T-cell (primary cell): ENCODE measurements around the gene C15orf39. TPM values are rescaled to one million over a fixed set of nuclear protein-coding genes. Genes with fewer than 3 reads are reported as not detected.

Source experiments
- ATAC-seq, 4 experiments: fragments of 200-7000 bp in 3 of 4; fragments of 150-1000 bp in 1 of 4; cut with Tn5 transposase; replicated peaks in 1 of 4; 1 replicate in 3 of 4; 2 replicates in 1 of 4; pipeline ENCODE4 v1.10.0; 2021; ENCODE audit warnings: moderate library complexity in 3 of 4, mild to moderate bottlenecking in 2 of 4, moderate number of reproducible peaks in 1 of 4
- CTCF ChIA-PET, 2 donors: fragments of 300-600 bp; sonication (Branson Sonifier 250); formaldehyde crosslinking; loops; one replicate each; lab custom pipeline; 2022; ENCODE audit warnings: antibody characterized with exemption in 2 of 2; lab: Charles Lee
- POLR2A ChIA-PET, 2 donors: fragments of 300-600 bp; sonication (Branson Sonifier 250); formaldehyde crosslinking; loops; one replicate each; lab custom pipeline; 2022; ENCODE audit warnings: antibody characterized with exemption in 2 of 2; lab: Charles Lee
- DNase-seq, 35 experiments: peaks; one replicate each; pipeline versions ENCODE4 v3.0.0 to v3.0.0-alpha.2; 2013 to 2023
- H3K27ac ChIP-seq: one replicate; pipeline ENCODE4 v1.5.1; 2013; ENCODE audit warnings: low read length
- H3K27me3 ChIP-seq, 2 experiments: replicated peaks in 1 of 2; 1 replicate in 1 of 2; 2 replicates in 1 of 2; pipeline versions ENCODE4 v1.6.1 to v1.7.0; 2013; ENCODE audit warnings: low read length in 1 of 2, mixed read lengths in 1 of 2; ENCODE audit not compliant: control insufficient read depth in 2 of 2, insufficient read depth in 2 of 2; ENCODE audit errors: extremely low read depth in 1 of 2
- H3K36me3 ChIP-seq, 2 donors: 1 replicate in 1 of 2; 2 replicates in 1 of 2; pipeline versions ENCODE4 v1.6.1 to v1.7.0; 2013; ENCODE audit warnings: low read length in 1 of 2; ENCODE audit not compliant: control insufficient read depth in 2 of 2, insufficient read depth in 1 of 2; ENCODE audit errors: extremely low read depth in 1 of 2
- H3K4me1 ChIP-seq, 2 experiments: 1 replicate in 1 of 2; 2 replicates in 1 of 2; pipeline versions ENCODE4 v1.6.1 to v1.7.0; 2013; ENCODE audit warnings: low read length in 2 of 2, mixed read lengths in 1 of 2; ENCODE audit not compliant: insufficient read depth in 2 of 2, control insufficient read depth in 1 of 2; ENCODE audit errors: extremely low read depth in 1 of 2
- H3K4me3 ChIP-seq, 2 donors: 1 replicate in 1 of 2; 2 replicates in 1 of 2; pipeline versions ENCODE4 v1.5.1 to v1.7.0; 2013; ENCODE audit warnings: mild to moderate bottlenecking in 2 of 2, low read length in 1 of 2, moderate library complexity in 1 of 2; ENCODE audit not compliant: control insufficient read depth in 1 of 2; ENCODE audit errors: extremely low read depth in 1 of 2
- H3K9me3 ChIP-seq: 2 replicates; pipeline ENCODE4 v1.7.0; 2013
- H3K27ac Mint-ChIP-seq, 2 donors: one replicate each; pipeline ENCODE4 v1.8.0; 2020 to 2021; ENCODE audit warnings: mild to moderate bottlenecking in 2 of 2, mixed read lengths in 2 of 2
- H3K27me3 Mint-ChIP-seq, 2 donors: one replicate each; pipeline ENCODE4 v1.8.0; 2021 to 2022; ENCODE audit warnings: mixed read lengths in 2 of 2
- H3K36me3 Mint-ChIP-seq: one replicate; pipeline ENCODE4 v1.8.0; 2021; ENCODE audit warnings: mixed read lengths
- H3K4me1 Mint-ChIP-seq, 3 donors: one replicate each; pipeline ENCODE4 v1.8.0; 2020 to 2022; ENCODE audit warnings: mixed read lengths in 3 of 3, mild to moderate bottlenecking in 1 of 3
- H3K4me3 Mint-ChIP-seq, 3 donors: one replicate each; pipeline ENCODE4 v1.8.0; 2020 to 2022; ENCODE audit warnings: mild to moderate bottlenecking in 3 of 3, mixed read lengths in 3 of 3, moderate library complexity in 3 of 3
- H3K9me3 Mint-ChIP-seq, 3 donors: one replicate each; pipeline ENCODE4 v1.8.0; 2020 to 2022; ENCODE audit warnings: mixed read lengths in 3 of 3
- WGBS: methylation state at CpG from one replicate; pipeline ENCODE4 v1.1.5; 2013; ENCODE audit warnings: missing lambda C conversion rate; ENCODE audit not compliant: insufficient coverage; 5-methylcytosine and 5-hydroxymethylcytosine counted together
- total RNA-seq, 35 experiments: library from RNA in 6 of 35; stranded (reverse) in 6 of 35; fragments of 120-200 nt in 1 of 35; gene quantifications; one replicate each; pipeline versions ENCODE4 v1.2.1 to v1.2.4 and lab custom pipeline; 2013 to 2026

The C15orf39 gene
- 10 to 100 TPM; 25.2 to 40.3 (median 37.8) TPM for total RNA-seq
- 12.1 TPM for total RNA-seq (2013)
- 11.0 to 36.9 (median 21.5) reads per million in 29 experiments for total RNA-seq (lab: John Stamatoyannopoulos, UW)

GRCh38 chr15:75201616-75202250 is at the start of gene C15orf39:
Gene C15orf39 (plus strand): TSS chr15:75201882. CDS start chr15:75206049, 4,167 bp downstream.
- WGBS: under 1% methylated on average over 73 of the region's 84 CpGs
- Histone ChIP-seq H3K27ac (peak within 1 kb of the TSS; percentile 75), H3K36me3 (peaks cover 4 to 10% of the 10 kb centered on the region in 2 donors), H3K4me3 (peak within 1 kb of the TSS; percentile 81 to 87), H3K9me3 (no peaks in the 10 kb centered on the region), H3K4me1 (peaks cover 20 to 59% of the 10 kb centered on the region in 2 experiments), H3K27me3 (peaks cover 0 to 8% of the 10 kb centered on the region in 2 experiments)
- Mint-ChIP-seq H3K27me3 (no peaks in the 10 kb centered on the region), H3K36me3 (no peaks in the 10 kb centered on the region), H3K4me1 (peaks cover 40 to 45% (median 41%) of the 10 kb centered on the region in 3 donors), H3K4me3 (peak within 1 kb of the TSS; percentile 89 to 94 (median 91)), H3K9me3 (no peaks in the 10 kb centered on the region), H3K27ac (peak within 1 kb of the TSS; percentile 86 to 92)
- POLR2A ChIA-PET: interaction anchor here in 1 of 2 donors (0.6 kb wide), 2 partner anchors 295 to 647 kb away, joined by 5 to 7 read pairs; no protein-coding TSS in a partner anchor
- CTCF ChIA-PET: interaction anchor here (0.6 to 1.5 kb wide), 8 partner anchors 66 to 511 kb away, joined by 3 to 7 read pairs (median 5); partner anchors contain the start of gene PPCDC (in 1 of the 2)
- ATAC-seq (peak; percentile 69 to 73 (median 72)), DNase-seq (peak; percentile 48 to 85 (median 67))

GRCh38 chr15:75152382-75153079 is 49.2 kb upstream of the C15orf39 start:
- no peak overlapping the region for H3K27ac Mint-ChIP-seq

DNA sequence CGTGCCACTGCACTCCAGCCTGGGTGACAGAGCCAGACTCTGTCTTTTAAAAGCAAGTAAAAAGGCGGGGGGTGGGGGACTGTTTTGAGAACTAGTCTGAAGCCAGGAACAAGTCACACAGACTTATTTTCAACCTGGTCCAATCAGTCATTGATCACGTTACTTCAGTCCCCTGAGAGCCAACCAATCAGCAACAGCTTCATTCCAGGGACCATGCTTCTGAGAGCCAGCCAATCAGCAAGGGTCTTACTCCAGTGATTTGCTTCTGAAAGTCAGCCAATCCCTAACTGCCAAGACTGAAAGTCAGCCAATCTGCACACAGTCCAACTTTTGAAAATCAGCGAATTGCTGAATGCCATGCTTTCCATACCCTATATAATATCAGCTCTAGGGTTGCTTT is 48.6 kb upstream of the C15orf39 start:
- H3K4me1 ChIP-seq: peaks cover 0 to 4% of the 10 kb centered on the region in 2 experiments
- no peaks in the 10 kb centered on the region for H3K36me3 ChIP-seq
- ATAC-seq: peak in 1 of 4 experiments; percentile 46

More at GRCh38 chr15:75152382-75153079, 49.2 kb upstream of the C15orf39 start:
- Mint-ChIP-seq H3K36me3 (no peaks in the 10 kb centered on the region), H3K4me1 (peaks cover 0 to 15% (median 2%) of the 10 kb centered on the region in 3 donors), H3K4me3 (no peak overlapping the region), H3K27me3 (no peaks in the 10 kb centered on the region), H3K9me3 (peaks cover 0 to 2% (median 0%) of the 10 kb centered on the region in 3 donors)
- ATAC-seq (no peak), DNase-seq (no peak)
- H3K4me3 ChIP-seq: no peak overlapping the region
- POLR2A ChIA-PET: no interaction called here
- peaks cover 0 to 4% of the 10 kb centered on the region in 2 experiments for H3K4me1 ChIP-seq
- no peaks in the 10 kb centered on the region for H3K36me3 ChIP-seq
- H3K27me3 ChIP-seq: peaks cover 0 to 7% of the 10 kb centered on the region in 2 experiments
- no peak overlapping the region for H3K27ac ChIP-seq
- H3K9me3 ChIP-seq: no peaks in the 10 kb centered on the region
- 91% methylated on average over 1 of the region's 2 CpGs for WGBS
- CTCF ChIA-PET: no interaction called here

DNA sequence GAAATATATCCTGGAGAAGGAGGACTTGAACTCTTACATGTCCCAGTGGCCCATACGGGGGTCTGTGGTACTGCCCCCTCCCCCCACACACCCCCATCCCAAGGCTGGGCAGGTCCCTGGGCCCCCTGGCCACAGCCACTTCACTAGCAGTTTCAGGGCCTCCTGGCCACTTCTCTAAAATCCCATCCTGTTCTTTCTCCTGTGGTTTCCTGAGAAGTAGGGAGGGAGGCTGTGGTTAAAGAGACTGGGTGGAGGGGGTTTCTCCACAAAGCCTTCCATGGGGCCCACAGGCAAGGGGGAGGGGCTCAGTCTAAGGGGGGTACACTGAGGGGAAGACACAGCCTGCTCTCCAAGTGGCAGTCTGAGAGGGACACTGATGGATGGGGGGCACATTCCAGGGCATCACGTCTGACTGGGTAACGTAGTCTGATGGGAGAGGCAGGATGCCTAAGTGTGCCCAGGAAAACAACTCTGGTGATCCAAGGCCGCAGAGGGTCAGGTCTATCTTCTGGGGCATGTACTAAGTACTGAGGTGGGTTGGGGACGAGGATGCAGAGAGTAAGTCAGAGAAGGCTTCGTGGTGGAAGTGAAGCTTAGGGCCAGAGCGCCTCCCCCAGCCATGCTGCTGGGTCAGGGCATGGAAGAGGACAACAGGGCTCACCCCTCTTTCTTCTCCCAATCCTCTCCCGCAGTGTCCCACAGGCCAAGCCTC is 48.0 kb upstream of the C15orf39 start:
- Mint-ChIP-seq H3K36me3 (no peaks in the 10 kb centered on the region), H3K27ac (no peak overlapping the region), H3K9me3 (no peaks in the 10 kb centered on the region), H3K27me3 (no peaks in the 10 kb centered on the region), H3K4me3 (no peak overlapping the region), H3K4me1 (peaks cover 0 to 15% (median 2%) of the 10 kb centered on the region in 3 donors)
- Histone ChIP-seq H3K36me3 (no peaks in the 10 kb centered on the region), H3K4me3 (no peak overlapping the region), H3K4me1 (peaks cover 0 to 4% of the 10 kb centered on the region in 2 experiments), H3K27me3 (peaks cover 0 to 7% of the 10 kb centered on the region in 2 experiments), H3K9me3 (no peaks in the 10 kb centered on the region), H3K27ac (no peak overlapping the region)
- POLR2A ChIA-PET: no interaction called here
- CTCF ChIA-PET: no interaction called here
- ATAC-seq (no peak), DNase-seq (peak in 1 of 35 experiments; percentile 7)
- 41% methylated on average over 3 of the region's 8 CpGs for WGBS

More for the DNA sequence above, 48.6 kb upstream of the C15orf39 start:
- H3K9me3 ChIP-seq: no peaks in the 10 kb centered on the region
- POLR2A ChIA-PET: no interaction called here
- no peak overlapping the region for H3K4me3 Mint-ChIP-seq
- H3K27me3 Mint-ChIP-seq: no peaks in the 10 kb centered on the region
- peaks cover 0 to 2% (median 0%) of the 10 kb centered on the region in 3 donors for H3K9me3 Mint-ChIP-seq
- H3K4me3 ChIP-seq: no peak overlapping the region
- H3K27me3 ChIP-seq: peaks cover 0 to 7% of the 10 kb centered on the region in 2 experiments
- no peak overlapping the region for H3K27ac ChIP-seq
- peak in 2 of 35 experiments; percentile 12 to 22 for DNase-seq
- CTCF ChIA-PET: no interaction called here
- no peaks in the 10 kb centered on the region for H3K36me3 Mint-ChIP-seq
- peaks cover 0 to 15% (median 2%) of the 10 kb centered on the region in 3 donors for H3K4me1 Mint-ChIP-seq
- no peak overlapping the region for H3K27ac Mint-ChIP-seq
- 67% methylated on average over 2 of the region's 4 CpGs for WGBS

DNA sequence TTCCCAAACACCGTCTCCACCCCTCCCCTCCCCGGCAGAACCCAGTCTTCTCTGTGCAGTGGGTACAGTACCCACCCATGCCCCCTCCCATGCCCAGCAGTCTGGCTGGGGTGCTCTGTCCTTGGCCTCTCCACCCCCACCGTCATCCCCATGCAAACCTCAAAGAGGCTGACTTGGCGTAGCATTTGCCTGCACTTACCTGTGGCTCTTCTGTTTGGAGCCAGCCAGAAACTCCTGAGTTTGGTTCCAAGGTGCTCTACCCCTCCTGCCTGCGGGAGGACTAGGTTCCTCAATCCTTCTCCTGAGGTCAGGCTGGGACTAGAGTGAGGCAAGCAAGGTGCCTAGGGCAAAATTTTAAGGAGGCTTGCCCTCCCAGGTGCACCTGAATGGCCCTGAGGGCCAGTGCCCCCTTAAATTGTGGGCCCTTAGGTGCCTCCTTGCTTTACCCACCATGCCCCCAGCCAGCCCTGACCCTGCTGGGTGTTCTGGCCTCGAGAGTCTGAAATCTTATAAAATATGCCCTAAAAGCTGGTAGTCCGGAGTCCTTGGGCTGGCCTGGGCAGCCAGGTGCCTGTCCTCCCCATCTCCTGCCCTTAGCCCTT is 47.1 kb upstream of the C15orf39 start:
- Histone ChIP-seq H3K4me1 (peaks cover 0 to 4% of the 10 kb centered on the region in 2 experiments), H3K36me3 (no peaks in the 10 kb centered on the region), H3K27ac (no peak overlapping the region), H3K27me3 (peaks cover 0 to 7% of the 10 kb centered on the region in 2 experiments), H3K9me3 (no peaks in the 10 kb centered on the region), H3K4me3 (no peak overlapping the region)
- WGBS: 75% methylated on average over 6 of the region's 7 CpGs
- no peaks in the 10 kb centered on the region for H3K9me3 Mint-ChIP-seq
- DNase-seq: no peak
- no peak for ATAC-seq
- ChIA-PET POLR2A (no interaction called here), CTCF (no interaction called here)
- H3K27ac Mint-ChIP-seq: no peak overlapping the region
- H3K36me3 Mint-ChIP-seq: no peaks in the 10 kb centered on the region
- H3K4me1 Mint-ChIP-seq: peaks cover 0 to 15% (median 2%) of the 10 kb centered on the region in 3 donors
- H3K4me3 Mint-ChIP-seq: no peak overlapping the region
- H3K27me3 Mint-ChIP-seq: no peaks in the 10 kb centered on the region
